ENCODE data around the gene CEPT1.
A peak's percentile ranks its signal among the peaks of the same experiment; 100 is the strongest.
"Not testable (repeated sequence)": the region's sequence is repeated elsewhere in the genome, so short reads cannot be mapped to it uniquely, and the experiment has no call there.

CEPT1 gene

DNA sequence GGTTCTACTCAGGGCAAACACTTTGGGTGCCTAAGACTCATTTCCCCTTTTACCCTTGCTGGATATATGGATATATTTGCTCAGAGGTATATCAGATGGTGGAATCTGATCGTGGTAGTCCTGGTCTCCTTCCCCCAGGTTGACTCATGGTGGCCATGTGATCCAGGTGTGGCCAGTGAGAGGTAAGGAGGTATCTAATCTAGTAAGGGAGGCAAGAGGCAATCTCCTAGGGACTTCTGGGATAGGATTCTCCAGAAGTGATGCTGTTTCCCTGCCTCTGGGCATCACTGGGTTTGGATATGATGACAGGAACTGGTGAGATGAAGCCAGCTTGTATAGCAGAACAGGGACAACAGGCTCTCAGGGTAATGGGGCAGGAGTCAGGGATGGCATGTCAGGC lies 68.9 kb downstream of the CEPT1 start:
- DNase-seq (ENCODE audit: low read depth in 1 of 2, low spot score in 1 of 2): no peak

- no peak for DNase-seq (ENCODE audit: low read depth in 1 of 2, low spot score in 1 of 2)
These were observed 69.6 kb downstream of the CEPT1 start for GRCh38 chr1:111209622-111210021.

DNA sequence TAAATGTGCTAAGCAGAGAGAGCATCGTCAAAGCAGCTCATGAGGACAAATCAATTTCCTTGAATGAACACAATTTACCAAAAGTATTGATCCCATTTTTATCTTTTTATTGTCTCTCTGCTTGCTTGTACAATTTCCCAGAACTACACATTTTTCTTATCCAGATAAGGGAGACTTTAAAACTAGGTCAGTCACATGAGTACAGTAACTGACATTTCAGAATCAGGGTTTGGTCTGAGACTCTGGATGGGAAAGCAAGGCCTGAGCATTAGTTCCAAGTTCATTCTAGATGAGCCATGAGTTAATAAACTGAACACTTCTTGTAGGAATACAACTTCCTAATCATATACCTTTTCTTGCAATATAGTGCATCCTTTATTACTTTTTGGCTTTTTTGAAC lies 71.9 kb downstream of the CEPT1 start:
- no peak for DNase-seq (ENCODE audit: low read depth in 1 of 2, low spot score in 1 of 2)

GRCh38 chr1:111212634-111213335 lies 72.8 kb downstream of the CEPT1 start:
- no peak for DNase-seq (ENCODE audit: low read depth in 1 of 2, low spot score in 1 of 2)

GRCh38 chr1:111213412-111213811 lies 73.4 kb downstream of the CEPT1 start:
- DNase-seq (ENCODE audit: low read depth in 1 of 2, low spot score in 1 of 2): no peak

GRCh38 chr1:111214074-111214801 lies 74.2 kb downstream of the CEPT1 start:
- no peak for DNase-seq (ENCODE audit: low read depth in 1 of 2, low spot score in 1 of 2)

- DNase-seq (ENCODE audit: low read depth in 1 of 2, low spot score in 1 of 2): peak in 1 of 2 donors; percentile 72
These were observed 74.9 kb downstream of the CEPT1 start for GRCh38 chr1:111214884-111215283.

- DNase-seq (ENCODE audit: low read depth in 1 of 2, low spot score in 1 of 2): not testable (repeated sequence)
These were observed 75.3 kb downstream of the CEPT1 start for GRCh38 chr1:111215285-111215684.

GRCh38 chr1:111216751-111217150 lies 76.7 kb downstream of the CEPT1 start:
- no peak for DNase-seq (ENCODE audit: low read depth in 1 of 2, low spot score in 1 of 2)

DNA sequence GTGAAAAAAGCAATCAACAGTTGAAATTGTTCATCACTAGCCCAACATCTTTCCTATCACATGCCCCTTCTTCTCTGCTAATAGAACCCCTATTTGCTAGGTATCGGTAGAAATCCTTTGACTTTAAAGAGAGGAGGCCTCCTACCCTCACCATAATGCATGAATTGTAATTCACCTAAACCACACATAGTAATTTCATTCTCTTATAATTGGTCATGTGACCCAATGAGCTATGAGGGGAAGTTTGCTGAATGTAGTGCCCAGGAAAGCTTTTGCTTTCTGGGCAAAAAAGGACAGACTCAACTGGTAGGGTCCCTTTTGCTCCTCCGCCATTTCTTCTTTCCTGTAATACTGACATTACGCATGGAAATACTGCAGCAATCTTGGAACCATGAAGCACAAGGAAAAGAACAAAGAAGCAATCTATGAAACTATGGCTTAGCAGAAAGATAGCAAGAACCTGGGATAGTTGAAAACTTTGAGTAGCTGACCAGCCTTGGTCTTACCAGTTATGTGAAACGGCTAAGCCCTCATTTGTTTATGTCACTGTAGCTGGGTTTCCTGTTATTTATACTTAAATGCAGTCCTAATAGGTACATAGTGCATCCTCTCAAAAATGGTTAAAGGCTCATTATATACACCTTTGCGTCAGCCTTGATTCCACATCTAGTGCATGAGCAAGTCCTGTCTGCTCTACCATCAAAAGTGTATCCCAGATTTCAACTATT lies 77.3 kb downstream of the CEPT1 start:
- no peak for DNase-seq (ENCODE audit: low read depth in 1 of 2, low spot score in 1 of 2)

- no peak for DNase-seq (ENCODE audit: low read depth in 1 of 2, low spot score in 1 of 2)
These were observed 78.9 kb downstream of the CEPT1 start for GRCh38 chr1:111218701-111219556.

GRCh38 chr1:111219557-111220286 lies 79.7 kb downstream of the CEPT1 start:
- no peak for DNase-seq (ENCODE audit: low read depth in 1 of 2, low spot score in 1 of 2)

- no peak for DNase-seq (ENCODE audit: low read depth in 1 of 2, low spot score in 1 of 2)
These were observed 80.4 kb downstream of the CEPT1 start for GRCh38 chr1:111220302-111220890.

DNA sequence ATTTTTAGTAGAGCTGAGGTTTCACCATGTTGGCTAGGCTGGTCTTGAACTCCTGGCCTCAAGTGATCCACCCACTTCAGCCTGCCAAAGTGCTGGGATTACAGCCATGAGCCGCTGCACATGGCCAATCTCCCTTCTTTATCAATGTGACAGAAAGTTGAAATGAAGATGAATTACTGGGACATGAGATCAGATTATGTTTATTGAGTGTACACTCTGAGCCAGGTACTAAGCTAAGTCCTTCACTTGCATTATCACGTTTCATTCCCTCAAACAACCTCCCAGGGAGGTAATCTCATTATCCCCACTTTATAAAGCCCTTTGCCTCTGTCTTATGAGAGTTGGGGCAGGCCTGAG lies 81.2 kb downstream of the CEPT1 start:
- DNase-seq (ENCODE audit: low read depth in 1 of 2, low spot score in 1 of 2): no peak

- DNase-seq (ENCODE audit: low read depth in 1 of 2, low spot score in 1 of 2): no peak
These were observed 81.7 kb downstream of the CEPT1 start for GRCh38 chr1:111221633-111222291.

- peak; percentile 51 to 61 for DNase-seq (ENCODE audit: low read depth in 1 of 2, low spot score in 1 of 2)
These were observed 82.5 kb downstream of the CEPT1 start for GRCh38 chr1:111222308-111223125.

DNA sequence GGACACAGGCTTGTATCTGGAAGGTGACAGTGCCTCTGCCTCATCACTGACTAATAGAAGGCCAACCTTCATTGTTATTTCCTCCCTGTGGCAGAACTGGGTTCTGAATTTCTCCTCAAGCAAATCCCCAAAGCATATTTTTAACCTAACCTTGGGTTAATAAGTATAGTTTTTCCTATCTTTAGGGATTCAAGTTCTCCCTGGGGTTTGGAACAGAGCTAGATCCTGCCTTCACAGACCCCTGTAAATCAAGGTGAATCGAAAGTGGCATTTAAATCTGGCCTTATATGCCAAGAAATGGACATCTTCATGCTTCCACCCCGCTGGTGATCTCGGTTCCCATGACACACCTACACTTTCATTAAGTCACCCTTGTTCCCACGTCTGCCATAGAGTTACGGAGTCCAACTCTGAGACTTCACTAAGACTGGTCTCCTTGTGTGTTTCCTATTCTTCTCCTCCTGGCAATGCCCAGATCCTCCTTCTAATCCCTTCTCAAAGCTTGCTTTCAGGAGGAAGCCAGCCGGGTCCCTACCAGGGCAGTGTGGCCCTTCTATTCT lies 83.2 kb downstream of the CEPT1 start:
- DNase-seq (ENCODE audit: low read depth in 1 of 2, low spot score in 1 of 2): no peak

GRCh38 chr1:111225091-111225490 lies 85.1 kb downstream of the CEPT1 start:
- DNase-seq (ENCODE audit: low read depth in 1 of 2, low spot score in 1 of 2): no peak

Data from stimulated activated CD4-positive, alpha-beta T cell treated with anti-CD3 and anti-CD28 coated beads, Interleukin-15, amount 100 ng/mL, for 1 hour (primary cell).